GF-D8 (cell line): Measurements from ENCODE around the gene NPPA.
"Not testable (repeated sequence)": the region's sequence is repeated elsewhere in the genome, so short reads cannot be mapped to it uniquely, and the experiment has no call there.

Source experiments
- DNase-seq: peaks from one replicate; lab custom pipeline; 2025; lab: John Stamatoyannopoulos, UW

Gene NPPA

DNA sequence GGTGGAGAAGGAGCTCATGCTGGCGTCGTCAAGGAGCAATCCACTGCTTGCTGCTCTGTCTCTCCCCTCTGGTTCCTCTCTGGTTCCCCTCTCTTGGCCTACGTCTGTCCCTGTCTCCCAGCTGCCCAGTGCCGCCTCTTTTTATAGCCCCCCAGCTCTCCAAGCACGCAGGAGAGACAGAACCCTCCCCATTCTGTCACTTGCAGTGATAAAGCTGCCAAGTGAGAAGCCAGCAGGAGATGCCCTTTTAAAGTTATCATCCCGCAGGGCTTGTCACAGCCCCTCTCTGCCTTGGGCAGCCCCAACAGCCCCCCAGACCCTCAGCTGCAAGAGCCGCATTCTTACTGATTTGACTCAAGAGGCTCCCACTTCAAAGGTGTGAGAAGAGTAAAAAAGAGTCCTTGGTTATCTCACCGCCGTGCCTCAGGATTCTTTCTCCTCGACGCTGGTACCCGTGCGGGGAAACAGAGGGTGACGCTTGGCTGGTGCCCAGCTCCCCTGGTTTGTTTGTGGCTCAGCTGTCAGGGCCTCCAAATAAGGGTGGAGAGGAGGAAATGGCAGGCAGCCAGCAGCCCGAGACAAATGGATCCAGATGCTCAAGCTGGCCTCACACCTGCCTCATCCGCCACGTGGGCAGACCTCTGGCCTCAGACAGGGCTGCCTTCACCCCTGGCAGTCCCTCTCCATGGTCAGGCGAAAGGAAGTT lies at the start of gene NPPA:
TSS of gene NPPA (minus strand) at position 117 of the 706 bp plus-strand sequence. CDS start at position 18, 99 bp downstream.
- no peak for DNase-seq

DNA sequence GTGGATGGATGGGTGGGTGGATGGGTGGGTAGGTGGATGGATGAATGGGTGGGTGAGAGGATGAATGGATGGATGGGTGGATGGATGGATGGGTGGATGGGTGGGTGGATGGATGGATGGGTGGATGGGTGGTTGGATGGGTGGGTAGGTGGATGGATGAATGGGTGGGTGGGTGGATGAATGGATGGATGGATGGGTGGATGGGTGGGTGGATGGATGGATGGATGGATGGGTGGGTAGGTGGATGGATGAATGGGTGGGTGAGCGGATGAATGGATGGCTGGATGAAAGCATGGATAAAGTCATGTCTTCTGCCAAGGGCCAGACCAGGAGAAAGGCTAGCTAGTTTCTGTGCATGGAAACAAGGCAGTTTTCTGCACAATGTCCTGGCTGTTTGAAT lies 46.9 kb upstream of the NPPA start:
- DNase-seq: not testable (repeated sequence)

DNA sequence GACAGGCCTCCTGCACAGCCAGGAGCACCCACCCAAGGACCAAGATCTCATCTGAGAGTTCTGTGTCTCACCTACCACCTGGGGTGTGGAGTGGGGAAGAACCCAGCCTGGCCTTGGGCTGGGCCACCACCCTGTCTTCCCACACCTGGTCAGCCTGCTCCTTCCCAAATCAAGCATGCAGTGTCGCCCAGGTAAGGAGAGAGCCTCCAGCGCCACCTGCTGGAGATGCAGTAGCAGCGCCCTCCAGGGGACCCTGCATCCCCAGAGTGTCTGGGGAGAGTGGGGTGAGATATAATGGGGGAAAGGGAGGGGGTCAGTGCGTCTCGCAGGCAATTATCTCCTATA lies 46.3 kb upstream of the NPPA start:
- no peak for DNase-seq

DNA sequence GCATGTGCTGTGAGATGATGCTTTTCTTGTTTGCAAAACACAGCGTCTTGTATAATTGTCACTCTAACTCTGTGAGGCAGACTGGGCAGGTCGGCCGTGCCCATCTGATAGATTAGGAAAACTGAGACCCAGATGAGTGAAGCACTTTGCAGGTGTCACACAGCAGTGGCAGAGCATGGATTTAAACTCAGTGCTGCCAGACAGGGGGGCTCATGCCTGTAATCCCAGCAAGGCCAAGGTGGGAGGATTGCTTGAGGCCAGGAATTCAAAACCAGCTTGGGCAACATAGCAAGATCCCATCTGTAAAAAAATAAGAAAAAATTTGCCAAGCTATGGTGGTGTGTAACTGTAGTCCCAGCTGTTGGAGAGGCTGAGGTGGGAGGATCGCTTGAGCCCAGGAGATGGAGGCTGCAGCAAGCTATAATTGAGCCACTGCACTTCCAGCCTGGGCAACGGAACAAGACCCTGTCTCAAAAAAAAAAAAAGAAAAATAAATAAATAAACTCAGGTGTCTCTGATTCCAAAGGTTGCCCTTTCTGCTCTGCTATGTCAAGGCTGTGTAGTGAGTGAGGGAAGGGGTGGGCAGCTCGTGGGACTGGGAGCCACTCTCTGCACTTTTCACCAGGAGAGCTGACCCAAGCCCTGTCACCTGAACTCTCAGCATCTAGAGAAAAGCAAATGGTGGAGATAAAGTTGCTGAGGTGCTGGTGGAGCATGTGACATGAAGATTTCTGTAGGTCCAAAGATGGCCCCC lies 44.0 kb upstream of the NPPA start:
- DNase-seq: no peak

DNA sequence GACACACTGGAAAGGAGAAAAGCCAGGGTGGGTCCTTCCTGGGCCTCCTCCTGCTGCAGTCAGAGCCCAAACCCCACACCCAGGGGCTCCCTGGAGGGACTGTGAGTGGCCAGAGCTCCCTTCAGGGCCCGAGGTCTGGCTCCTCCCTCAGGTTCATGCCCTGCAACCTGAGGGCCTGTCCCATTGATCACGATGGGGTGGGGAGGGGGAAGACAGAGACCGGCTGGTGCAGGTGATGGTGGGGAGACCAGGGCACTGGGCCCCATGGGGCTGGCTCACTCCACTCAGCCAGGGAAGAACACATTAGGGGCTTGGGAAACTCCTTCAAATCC lies 41.3 kb upstream of the NPPA start:
- no peak for DNase-seq

DNA sequence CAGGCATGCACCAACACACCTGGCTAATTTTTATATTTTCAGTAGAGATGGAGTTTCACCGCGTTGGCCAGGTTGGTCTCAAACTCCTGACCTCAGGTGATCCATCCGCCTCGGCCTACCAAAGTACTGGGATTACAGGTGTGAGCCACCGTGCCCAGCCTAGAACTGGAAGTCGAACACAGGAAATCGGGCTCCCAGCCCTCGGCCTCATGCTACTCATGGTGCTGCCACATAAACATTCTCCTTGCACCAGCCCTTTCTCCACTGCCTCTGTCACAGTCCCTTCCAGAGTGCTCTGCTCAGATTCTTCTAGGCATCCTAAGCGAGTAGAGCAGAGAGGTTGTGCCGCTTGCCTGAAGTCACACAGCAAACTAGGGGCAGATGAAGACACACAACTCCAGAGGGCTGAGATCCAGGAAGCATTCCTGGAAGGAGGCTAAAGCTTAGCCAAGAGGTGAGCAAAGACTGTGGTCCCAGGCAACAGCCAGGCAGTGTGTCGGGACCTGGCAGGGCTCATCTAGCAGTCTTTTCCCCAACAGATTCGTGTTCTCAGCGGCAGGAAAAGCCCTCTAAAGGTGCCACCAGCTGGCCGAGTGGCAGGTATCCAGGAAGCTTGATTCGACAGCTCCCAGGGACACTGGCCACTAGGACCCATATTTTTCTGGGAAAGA lies 40.8 kb upstream of the NPPA start:
- DNase-seq: no peak

DNA sequence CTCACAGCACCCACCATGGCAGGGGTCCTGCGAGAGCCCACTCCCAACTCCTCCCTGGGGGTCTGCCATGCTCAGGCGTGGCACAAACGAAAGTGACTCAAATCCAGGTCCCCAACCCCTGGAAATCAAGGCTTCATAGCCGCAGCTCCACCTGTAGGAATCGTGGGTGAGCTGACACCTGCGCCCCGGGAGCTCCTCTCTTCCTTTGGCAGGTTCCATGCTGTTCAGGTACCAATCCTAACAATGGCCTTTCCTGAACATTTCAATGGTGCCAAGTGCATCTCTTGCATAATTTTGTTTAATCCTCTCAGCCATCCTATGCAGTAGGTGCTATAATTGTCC lies 40.1 kb upstream of the NPPA start:
- DNase-seq: no peak

DNA sequence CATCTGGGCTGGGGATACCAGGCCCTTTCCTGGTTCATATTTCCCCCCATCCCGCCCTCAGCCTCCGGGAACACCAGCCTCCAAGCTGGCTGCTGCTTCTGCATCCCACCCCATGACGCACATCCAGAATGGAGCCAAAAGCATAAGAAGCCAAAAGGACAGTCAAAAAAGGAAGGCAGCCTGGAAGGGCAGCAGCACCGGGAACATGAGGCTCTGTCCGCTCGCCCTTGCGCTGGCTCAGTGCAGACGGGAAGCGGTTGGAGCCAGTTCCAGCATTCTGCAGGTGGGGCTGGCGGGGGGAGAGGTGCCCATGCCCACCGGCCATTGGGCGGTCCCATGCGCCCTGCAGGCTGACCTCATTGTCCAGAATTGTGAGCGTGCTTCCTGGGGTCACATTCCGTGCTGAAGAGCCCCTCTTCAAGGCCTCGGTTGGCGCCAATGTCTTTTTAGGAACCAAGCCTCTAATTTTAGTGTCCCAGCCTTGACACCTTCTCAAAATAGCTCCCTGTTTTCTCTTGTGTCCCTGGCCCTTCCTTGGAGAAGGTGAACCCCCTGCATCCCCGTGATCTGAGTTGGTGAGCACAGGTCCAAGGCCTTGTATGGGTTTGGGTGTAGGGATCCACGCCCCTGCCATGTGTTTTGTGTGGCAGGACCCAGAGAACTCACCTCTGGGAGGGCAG lies 39.5 kb upstream of the NPPA start:
- DNase-seq: no peak

DNA sequence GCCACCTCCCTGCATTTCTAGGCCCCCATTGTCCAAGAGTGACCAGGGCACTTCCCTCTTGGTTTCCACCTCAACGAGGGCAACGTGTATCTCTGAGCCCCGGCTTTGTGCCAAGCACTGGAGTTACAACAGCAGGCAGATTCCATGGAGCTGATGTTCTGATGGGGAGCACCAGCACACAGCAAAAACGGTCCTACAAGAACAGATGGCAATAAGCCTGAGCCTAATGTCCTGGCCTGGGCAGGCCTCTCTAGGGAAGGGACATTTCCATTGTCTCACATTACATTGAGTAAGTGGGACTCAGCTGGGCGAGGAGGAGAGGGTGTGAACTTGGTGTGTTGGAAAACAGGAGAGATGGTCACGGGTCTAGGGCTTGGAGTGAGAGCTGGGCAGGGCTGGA lies 38.3 kb upstream of the NPPA start:
- no peak for DNase-seq

DNA sequence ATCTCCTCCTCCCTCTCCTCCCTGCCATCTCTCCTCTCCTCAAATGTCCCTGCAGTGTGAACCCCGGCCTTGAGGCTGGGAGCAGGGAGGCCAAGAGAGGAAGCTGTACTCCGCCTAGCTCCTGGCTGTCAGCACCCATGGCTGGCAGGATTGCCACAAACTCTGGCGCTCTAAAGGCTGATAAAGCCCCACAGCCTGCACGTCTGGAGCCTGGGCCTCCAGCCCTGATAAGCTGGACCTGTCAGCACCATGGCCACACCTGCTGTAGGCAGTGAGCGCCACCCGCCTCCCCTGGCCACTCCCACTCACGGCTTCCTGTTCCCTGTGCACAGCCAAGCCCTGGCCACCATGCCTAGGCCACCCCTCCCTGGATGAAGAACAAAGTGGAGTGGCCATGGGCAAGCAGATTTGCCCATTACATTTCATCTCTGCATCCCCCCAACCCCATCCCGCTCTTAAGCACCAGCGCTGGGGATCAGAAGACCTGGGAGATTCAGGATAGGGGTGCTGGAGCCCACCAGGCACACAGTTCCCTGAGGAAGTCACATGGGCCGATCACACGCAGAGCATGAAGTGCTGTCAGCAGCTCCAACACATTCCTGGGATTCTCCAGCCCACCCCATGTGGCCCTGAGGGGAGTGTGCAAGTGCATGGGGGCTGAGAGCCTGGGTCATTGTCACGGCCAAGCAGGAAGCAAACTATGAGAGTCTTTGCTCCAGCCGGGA lies 35.4 kb upstream of the NPPA start:
- no peak for DNase-seq

DNA sequence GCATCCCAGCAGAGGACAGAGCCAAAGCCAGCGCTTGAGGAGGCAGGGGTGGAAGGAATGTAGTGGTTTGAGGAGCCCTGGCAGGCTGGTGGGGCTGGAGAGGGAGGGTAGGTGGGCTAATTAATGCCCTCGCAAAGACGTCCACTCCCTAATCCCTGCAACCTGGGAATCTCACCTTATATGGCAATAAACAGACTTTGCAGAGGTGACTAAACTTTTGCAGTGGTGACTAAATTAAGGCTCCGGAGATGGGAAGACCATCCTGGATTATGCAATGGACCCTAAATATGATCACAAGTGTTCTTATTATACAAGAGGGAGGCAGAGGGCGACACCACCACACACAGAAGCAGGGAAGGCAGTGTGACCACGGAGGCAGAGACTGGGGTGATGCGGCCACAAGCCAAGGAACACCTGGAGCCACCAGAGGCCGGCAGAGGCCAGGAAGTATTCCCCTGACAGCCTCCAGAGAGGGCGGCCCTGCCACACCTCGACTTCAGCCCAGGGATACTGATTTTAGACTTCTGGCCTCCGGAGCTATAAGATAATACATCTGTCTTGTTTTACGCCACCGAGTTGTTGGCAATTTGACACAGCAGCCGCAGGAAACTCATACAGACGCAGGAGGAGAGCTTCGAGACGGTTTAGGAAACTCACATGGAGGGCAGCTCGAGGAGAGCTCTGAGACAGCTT lies 34.3 kb upstream of the NPPA start:
- DNase-seq: no peak

DNA sequence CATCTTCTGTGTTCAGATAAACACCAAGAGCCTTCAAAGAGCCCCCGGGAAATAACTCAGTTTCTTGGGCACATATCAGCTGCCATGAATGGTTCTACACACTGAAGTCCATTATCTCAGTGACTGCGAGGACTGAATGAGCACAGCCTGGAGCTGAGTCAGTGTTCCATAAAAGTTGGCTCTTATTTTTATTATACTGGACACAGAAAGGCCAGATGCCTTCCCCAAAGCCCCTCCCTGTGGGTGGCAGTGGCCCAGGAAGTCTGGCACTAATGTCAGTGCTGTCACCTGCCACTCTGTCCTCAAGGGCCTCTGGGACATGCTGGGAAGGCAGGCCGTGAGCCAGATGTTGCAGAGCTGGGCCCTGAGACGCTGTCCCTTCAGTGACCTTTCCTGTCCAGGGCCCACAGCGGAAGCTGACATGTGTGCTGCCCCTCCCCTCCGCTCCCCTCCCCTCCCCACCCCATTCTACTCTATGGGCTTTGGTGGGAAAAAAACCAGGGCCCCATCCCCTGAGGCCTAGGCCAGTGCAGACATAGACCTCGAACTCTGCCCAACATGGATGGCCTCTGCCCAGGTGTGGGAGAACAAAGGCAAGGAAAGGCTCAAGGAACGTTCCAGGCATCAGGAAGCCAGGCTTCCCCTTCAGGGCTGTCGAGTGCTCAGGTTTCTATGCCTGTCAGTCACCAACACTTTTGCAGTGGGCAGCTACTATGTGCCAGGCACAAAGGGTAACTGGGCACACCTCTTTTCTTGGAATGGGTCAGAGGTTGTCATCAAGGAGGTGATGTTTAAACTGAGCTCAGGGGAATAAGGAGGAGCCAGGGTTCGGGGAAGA lies 33.5 kb upstream of the NPPA start:
- DNase-seq: no peak

DNA sequence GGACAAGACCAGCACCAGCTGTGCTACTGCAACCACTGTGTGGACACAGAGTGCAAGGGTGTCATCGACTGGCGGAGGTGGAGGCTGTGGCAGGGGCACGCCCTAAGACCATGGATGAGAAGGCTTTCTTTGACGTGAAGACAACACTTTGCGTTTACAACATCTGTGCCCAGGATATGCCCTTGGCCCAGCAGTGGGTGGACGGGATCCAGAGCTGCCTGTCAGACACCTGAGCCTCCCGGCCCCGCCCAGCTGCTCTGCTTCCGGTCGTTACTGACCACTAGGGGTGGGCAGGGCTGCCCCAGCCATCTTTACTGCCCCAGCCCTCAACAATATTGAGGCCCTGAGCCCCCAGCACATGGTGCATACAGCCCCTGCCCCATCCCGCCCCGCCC lies 32.6 kb upstream of the NPPA start:
- no peak for DNase-seq

DNA sequence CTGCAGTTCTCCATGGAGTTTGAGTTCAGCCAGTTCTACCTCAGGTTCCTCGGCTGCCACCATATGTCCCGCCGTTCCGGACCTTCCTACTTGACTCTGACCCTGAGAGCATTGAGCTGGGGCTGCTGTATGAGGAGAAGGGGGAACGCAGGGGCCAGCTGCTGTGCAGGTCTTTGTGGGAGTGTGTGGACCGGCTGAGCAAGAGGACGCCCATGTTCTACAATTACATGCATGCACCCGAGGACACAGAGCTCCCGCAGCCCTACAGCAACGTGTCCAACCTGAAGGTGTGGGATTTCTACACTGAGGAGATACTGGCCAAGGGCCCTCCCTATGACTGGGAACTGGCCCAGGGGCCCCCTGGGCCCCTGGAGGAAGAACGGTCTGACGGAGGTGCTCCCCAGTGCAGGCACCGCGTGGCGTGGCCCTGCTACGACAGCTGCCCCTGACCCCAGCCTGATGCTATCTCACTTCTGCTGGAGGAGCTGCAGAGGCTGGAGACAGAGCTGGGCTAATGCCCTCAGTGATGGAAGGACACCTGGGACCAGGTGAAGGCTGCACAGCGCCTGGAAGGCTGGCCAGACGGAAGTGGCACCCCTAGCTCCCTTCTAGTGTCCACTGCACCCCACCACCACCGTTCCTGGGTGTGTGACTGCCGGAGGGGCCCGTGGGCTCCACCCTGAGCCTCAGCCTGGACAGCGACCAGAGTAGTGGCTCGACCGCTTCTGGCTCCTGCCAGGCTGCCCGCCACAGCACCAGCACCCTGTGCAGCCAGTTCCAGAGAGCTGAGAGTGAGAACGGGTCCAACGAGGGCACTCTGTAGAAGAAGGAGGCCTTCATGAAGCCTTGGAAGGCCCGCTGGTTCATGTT lies 32.0 kb upstream of the NPPA start:
- no peak for DNase-seq

DNA sequence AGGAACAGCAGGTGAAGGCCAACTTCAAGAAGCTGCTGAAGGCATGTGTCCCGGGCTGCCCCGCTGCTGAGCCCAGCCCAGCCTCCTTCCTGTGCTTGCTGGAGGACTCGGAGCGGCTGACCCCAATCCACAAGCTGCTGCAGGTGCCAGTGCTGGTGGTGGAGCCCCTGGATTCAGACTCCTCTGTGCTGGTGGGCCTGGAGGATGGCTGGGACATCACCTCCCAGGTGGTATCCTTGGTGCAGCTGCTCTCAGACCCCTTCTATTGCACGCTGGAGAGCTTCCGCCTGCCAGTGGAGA lies 31.3 kb upstream of the NPPA start:
- no peak for DNase-seq

DNA sequence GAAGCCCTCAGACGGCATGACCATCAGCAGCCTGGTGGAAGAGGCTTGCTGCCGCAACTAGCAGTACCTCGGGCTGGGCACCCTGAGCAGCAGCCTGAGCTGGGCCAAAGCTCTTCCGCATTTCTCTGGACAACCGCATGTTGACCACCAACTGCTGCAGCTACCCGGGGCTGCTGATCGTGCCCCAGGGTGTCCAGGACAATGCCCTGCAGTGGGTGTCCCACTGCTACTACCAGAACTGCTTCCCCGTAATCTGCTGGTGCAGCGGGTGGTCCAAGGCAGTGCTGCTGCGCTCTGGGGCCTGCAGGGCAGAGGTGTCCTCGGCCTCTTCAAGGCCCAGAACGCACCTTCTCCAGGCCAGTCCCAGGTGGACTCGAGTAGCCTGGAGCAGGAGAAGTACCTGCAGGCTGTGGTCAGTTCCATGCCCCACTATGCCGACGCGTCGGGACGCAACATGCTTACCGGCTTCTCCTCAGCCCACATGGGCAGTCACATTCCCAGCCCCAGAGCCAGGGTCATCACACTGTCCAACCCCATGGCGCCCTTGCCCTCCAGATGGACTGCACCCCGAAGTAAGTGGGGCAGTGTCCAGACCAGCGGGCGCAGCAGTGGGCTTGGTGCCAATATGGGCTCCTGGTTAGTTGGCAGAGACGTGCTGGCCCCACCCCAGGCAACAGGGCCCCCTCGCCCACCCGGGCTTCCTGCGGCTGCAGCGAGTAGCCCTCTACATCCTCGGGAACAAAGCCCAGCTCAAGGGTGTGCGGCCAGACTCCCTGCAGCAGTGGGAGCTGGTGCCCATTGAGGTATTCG lies 30.7 kb upstream of the NPPA start:
- DNase-seq: no peak

DNA sequence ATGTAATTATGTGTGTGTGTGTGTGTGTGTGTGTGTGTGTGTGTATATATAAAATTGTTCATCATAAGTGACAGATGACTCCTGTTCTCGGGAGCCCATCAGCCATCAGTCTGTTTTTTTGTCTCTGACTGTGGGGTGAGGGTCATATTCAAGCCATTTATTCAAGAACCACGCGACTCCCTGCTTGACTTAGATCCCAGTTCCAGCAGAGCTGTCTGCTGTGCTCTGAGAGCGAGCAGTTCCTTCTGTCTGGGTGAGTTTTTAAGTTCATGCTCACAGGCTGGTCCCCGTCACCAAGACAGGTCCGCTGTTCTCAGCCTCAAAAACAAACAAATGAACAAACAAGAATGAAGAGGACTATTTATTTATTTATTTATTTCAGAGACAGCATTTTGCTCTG lies 29.5 kb upstream of the NPPA start:
- DNase-seq: no peak

DNA sequence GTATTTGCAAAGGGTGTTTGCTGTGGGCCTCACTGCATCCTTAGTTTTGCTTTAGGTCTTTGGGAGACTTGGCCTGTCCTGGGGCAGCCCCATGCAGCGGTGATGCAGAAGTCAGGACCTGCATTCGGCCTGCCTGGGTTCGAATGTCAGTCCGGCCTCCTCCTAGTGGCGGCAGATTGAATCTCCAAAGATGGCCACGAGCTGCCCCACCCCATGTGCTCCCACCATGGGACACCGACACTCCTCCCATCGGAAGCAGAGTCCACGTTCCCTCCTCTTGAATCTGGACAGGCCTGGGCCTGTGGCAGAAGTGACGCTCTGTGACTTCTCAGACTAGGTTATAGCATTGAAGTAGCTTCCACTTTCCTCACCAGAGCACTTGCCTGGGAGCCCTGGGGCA lies 27.5 kb upstream of the NPPA start:
- DNase-seq: no peak

DNA sequence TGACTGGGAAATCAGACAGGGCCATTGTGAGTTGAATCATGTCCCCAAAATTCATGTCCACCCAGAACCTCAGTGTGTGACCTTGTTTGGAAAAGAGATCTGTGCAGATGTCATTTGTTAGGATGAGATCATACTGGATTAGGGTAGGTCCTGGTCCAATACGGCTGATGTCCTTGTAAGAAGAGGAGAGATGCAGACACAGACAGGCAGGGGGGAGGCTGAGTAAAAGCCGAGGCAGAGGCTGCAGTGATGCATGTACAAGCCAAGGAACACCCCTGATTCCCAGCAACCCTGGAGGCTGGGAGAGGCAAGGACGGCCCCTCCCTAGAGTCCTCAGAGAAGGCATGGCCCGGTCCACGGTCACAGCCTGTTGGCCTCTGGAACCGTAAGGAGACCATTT lies 27.0 kb upstream of the NPPA start:
- DNase-seq: no peak
